RWPE1 (cell line): ENCODE measurements around the gene CDH13.

Experiments
- CTCF ChIA-PET: fragments of 350-600 bp; sonication (Branson Sonifier 250); formaldehyde crosslinking; extraction: SDS; loops from one replicate; lab custom pipeline; 2021; lab: Yijun Ruan, JAX
- POLR2A ChIA-PET: fragments of 400-600 bp; formaldehyde crosslinking; extraction: SDS; loops from one replicate; lab custom pipeline; 2020; ENCODE audit warnings: antibody characterized with exemption; ENCODE audit not compliant: low non-redundant PET; lab: Yijun Ruan, JAX
- DNase-seq: peaks from one replicate; pipeline ENCODE4 v3.0.0; 2012; ENCODE audit warnings: low spot score
- H3K27ac ChIP-seq: fragments of 450-650 bp; 2 replicates; pipeline ENCODE4 v1.5.1; 2017
- TF ChIP-seq, protein P1 (sequence below): fragments of 450-650 bp; conservative IDR thresholded peaks from 2 replicates; pipeline ENCODE4 v1.5.1; 2017; ENCODE audit warnings: low read depth, mild to moderate bottlenecking

The CDH13 gene

DNA sequence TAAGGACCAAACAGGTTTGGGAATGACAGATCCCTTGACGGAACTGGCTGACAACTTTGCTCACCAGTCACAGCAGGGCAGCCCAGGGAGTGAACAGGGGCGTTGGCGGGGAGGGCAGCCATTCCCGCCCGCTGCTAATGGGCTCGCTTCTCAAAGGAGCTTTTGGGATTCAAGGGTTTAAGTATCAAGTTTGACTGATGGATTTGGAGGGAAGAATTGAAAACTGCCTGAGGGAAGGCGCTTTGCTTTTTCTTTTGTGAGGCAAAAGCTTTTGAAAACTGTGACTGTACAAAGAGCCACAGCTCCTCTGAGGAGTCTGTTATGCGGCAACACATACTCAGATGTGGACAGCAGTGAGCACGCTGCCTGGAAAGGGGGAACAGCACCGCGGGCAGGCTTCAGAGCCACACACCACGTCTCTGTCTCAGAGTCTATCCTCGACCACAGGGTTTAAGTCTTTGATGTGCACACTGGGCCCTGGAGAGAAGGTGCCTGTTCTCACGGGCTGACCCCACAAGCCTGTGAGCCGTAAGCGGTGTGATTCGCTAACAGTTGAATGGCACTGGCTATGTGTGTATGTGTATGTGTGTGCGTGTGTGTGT is 1101.1 kb downstream of the CDH13 start:
- POLR2A ChIA-PET = no interaction called here
- no peak for DNase-seq
- no peak overlapping the region for H3K27ac ChIP-seq
- TF ChIP-seq, protein P1, sequence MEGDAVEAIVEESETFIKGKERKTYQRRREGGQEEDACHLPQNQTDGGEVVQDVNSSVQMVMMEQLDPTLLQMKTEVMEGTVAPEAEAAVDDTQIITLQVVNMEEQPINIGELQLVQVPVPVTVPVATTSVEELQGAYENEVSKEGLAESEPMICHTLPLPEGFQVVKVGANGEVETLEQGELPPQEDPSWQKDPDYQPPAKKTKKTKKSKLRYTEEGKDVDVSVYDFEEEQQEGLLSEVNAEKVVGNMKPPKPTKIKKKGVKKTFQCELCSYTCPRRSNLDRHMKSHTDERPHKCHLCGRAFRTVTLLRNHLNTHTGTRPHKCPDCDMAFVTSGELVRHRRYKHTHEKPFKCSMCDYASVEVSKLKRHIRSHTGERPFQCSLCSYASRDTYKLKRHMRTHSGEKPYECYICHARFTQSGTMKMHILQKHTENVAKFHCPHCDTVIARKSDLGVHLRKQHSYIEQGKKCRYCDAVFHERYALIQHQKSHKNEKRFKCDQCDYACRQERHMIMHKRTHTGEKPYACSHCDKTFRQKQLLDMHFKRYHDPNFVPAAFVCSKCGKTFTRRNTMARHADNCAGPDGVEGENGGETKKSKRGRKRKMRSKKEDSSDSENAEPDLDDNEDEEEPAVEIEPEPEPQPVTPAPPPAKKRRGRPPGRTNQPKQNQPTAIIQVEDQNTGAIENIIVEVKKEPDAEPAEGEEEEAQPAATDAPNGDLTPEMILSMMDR = no peak
- CTCF ChIA-PET = no interaction called here

DNA sequence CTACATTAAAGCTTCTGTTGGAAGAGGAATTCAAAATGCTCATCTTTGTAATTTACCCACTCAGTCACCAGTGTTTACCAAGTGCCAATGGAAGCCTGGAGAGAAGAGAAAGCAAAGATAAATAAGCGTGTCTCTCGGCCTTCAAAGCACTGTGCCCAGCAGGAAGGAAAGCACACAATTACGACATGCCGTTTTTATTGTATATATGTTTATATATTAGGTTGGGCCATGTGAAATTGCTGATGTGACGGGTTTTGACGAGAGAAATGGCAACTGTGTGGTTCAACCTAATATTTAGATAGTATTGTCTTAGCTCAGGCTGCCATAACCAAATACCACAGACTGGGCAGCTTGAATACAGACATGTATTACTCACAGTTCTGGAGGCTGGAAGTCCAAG is 1101.7 kb downstream of the CDH13 start:
- POLR2A ChIA-PET = no interaction called here
- no peak overlapping the region for H3K27ac ChIP-seq
- no peak for DNase-seq
- TF ChIP-seq, protein P1 = no peak
- CTCF ChIA-PET = interaction anchor here (0.6 kb wide), 1 partner anchor 58 kb away, joined by 3 read pairs; no protein-coding TSS in a partner anchor

DNA sequence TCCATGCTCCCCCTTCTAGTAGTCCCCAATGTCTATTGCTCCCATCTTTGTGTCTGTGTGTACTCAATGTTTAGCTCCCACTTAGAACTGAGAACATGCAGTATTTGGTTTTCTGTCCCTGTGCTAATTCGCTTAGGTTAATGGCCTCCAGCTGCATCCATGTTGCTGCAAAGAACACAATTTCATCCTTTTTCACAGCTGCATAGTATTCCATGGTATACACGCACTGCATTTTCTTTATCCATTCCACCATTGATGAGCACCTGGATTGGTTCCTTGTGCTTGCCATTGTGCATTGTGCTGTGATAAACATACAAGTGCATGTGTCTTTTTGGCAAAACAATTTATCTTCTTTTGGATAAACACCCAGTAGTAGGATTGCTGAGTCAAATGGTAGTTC is 1104.0 kb downstream of the CDH13 start:
- no peak for DNase-seq
- TF ChIP-seq, protein P1 = no peak
- ChIA-PET CTCF (no interaction called here), POLR2A (no interaction called here)
- no peak overlapping the region for H3K27ac ChIP-seq

DNA sequence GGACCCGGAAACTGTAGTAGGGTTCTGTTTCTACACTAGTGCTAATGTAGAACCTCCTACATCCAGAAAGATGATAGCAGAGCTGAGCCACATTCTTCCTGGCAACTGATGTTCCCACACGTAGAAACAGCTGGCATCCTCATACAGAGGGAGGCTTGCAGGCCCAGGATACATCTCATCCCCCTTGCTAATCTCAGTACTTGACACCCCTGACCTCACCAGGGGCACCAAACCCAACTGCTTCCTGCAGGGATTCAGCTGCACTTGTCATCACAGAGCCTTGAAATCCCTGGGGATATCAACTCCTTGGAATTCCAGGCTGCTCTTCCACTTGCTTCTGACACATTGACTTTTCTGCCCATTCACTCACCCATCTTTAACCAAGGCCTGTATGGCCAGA is 1105.8 kb downstream of the CDH13 start:
- DNase-seq = no peak
- TF ChIP-seq, protein P1 = no peak
- H3K27ac ChIP-seq = no peak overlapping the region
- CTCF ChIA-PET = interaction anchor here (0.6 kb wide), 1 partner anchor 367 kb away, joined by 3 read pairs; no protein-coding TSS in a partner anchor
- POLR2A ChIA-PET = no interaction called here

DNA sequence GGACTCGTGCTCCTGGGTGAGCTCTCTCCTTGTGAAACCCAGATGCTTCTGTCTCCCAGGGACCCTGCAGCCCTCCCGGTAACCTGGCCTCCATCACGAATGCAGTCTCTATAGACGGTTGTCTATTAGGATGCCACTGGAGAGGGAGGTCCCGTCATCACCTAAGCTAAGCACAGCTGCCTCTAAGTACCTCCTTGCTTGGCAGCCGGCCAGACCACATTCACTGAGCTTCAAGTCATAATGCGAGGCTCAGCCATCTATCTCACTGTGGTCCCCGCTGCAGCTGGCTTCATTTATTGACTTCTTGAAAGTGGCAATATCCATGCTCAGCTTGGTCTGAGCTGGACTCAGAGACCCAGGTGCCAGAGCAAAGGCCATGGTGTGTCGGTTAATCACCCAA is 1106.5 kb downstream of the CDH13 start:
- DNase-seq = no peak
- H3K27ac ChIP-seq = no peak overlapping the region
- POLR2A ChIA-PET = no interaction called here
- CTCF ChIA-PET = interaction anchor here (0.6 kb wide), 1 partner anchor 367 kb away, joined by 3 read pairs; no protein-coding TSS in a partner anchor
- TF ChIP-seq, protein P1 = no peak

DNA sequence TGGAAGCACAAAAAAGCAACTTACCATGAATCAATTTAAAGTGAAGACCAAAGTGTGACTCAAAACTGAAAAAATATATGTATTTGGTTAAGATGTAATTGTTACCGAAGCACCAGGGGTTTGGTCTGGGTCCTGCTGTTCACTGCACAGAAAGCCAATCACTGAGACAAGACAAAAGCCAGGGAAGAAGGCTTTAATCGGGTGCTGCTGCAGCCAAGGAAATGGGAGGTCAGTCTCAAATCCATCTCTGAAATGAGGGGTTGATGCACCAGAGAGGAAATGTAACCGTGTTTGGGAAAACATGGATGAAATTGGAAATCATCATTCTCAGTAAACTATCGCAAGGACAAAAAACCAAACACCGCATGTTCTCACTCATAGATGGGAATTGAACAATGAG is 1107.4 kb downstream of the CDH13 start:
- ChIA-PET POLR2A (no interaction called here), CTCF (no interaction called here)
- no peak for DNase-seq
- TF ChIP-seq, protein P1 = no peak
- no peak overlapping the region for H3K27ac ChIP-seq
